ENCODE measurements around the gene COQ8A.

COQ8A gene

DNA sequence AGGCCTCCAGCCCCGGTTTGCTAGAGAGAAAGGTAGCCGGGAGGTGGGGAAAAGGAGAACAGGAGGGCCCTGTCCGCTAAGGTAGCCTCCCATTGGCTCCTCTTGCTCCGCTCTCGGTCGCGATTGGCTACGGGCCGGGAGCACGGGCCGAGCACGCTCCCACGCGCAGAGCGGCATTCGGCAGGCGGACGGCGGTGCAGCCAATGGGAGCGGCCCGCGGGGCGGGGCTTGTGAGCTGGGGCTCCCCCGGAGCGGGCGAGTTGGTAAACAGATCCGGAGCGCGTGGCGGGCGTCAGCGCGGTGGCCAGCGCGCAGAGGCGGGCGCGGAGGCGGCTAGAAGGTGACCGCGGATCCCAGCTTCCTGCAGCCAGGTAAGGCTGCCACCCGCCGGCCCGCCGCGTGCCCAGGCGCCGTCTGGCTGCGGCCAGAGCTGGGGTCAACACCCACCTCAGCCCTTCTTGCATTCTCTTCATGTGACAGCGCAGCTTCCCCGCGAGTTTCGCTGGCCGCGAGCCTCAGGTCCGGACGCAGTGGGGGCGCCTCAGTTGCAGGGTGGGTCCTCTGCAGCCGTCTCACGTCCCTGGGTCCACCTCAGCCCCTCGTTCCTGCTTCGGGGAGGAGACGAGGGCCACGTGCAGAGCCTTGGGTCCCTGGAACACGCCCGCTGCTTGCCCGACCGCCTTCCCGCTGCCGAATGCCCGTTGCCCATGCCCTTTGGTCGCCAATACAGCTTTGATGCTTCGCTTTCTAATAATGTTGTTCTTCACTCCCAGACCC, at the start of gene COQ8A:
Gene COQ8A, plus strand, starts transcription at position 266 of the 777 bp plus-strand sequence. CDS start 21,092 bp downstream, outside the sequence.
- DNase-seq (ENCODE audit: low spot score): peak; percentile 99

DNA sequence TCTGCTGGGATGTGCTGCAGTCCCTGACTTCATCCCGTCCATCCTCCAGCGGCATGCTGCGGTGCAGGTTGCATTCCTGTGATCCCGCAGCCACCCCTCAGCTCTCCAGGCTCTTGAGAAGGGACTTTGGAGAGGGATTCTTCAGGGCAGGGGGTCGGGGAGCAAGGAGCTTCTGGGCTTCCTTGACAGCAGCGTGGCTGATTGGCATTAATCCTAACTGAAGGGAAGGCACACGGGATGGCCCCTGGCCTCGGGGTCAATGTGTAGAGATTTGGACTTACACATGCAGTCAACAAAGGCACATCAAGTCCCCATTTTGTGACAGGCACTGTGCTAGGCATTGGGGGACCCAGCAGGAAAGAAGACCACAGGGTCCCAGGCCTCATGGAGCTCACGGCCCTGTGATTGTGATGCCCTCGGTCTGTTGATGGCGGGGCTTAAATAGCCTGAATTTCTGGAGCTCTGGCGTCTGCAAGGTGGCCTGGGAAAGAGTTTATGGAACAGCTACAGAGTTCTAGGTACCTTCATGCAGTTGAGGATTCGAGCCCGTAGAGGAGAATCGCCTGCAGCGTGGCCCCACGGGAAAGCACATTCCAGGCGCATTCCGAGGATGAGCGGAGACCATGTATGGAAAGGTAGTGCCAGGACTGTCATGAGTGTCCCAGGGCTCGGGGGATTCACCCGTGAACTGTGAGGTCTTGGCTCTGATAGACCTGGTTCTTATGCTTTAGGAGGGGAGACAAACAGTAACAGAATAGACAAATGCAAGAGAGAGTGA, 49.6 kb upstream of the COQ8A start:
- no peak for DNase-seq (ENCODE audit: low spot score)

DNA sequence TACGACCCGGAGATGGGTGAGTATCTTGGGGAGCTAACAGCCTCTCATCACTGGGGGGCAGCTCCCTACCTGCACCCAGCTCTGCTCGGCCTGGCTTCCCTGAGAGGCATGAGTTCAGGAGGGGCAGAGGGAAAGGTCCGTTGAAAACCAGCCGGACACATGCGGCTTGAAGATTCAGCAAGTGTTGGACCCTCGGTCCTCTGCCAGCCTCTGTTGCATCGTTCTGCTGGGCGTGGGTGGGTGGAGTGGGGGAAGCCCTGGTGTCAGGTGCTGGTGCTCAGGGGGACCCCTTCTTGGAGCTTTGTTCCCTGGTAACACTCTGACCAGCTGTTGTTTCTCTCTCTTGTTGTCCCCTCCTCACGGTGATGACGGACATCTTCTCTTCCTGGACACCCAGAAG, 48.7 kb upstream of the COQ8A start:
- DNase-seq (ENCODE audit: low spot score): no peak

DNA sequence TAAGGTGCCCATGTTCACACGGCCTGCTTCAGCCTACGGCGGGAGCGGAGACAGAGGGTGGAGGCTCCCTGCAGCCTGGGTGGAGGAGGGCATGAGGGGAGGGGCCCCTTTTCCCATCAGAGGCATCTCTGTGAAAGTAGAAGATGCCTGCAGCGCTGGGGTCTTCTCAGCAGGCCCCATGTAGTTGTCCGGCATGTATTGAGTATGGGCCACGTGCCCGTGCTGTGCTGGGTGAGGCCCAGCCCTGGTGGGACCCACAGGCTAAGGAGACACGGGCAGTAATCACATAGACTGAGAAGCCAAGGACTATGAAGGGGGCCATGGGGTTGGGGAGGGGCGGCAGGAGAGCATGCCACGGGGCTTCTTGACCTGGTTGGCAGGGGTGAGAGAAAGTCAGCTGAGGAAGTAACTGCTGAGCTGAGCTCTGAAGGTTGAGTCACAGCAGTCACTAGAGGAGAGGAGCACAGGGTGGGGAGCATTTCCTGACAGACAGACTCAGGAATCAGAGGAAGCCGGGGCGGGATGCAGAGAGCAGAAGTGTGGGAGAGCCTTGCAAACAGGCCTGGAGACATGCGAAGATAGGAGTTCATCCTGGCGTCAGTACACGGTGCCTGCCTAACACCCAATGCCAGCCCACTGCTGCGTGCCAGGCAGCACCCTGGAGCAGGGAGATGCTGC, 48.1 kb upstream of the COQ8A start:
- no peak for DNase-seq (ENCODE audit: low spot score)

DNA sequence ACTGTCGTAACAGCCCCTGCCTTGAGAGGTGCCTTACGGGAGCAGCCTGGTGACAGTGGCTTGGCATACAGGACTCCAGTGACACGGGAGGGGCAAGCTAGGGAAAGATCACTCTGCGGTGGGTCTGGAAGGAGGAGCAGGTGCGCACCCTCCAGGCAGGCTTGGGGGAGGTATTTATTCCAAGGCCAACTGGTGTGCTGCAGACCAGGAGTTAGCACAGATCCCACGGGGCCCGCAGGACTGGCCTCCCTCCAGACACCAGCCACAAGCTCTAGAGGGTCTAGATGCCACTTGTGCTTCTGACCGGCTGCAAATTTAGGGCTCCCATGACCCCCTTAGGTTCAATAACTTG, 47.6 kb upstream of the COQ8A start:
- DNase-seq (ENCODE audit: low spot score): no peak

DNA sequence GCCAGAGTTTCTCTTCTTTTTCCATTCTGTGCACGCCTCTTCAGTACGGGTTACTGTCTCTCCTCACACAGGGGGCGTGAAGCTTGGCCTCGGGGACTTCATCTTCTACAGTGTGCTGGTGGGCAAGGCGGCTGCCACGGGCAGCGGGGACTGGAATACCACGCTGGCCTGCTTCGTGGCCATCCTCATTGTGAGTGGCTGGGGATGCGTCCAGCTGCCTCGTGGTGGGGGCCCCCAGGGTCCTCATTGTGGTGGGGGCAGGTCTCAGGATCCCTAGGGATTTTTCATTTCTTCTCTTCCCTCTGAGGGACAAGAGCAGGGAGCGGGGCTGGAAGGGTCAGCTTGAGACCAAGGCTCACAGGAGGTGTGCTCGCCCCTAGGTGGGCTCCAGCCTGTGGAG, 46.2 kb upstream of the COQ8A start:
- no peak for DNase-seq (ENCODE audit: low spot score)

DNA sequence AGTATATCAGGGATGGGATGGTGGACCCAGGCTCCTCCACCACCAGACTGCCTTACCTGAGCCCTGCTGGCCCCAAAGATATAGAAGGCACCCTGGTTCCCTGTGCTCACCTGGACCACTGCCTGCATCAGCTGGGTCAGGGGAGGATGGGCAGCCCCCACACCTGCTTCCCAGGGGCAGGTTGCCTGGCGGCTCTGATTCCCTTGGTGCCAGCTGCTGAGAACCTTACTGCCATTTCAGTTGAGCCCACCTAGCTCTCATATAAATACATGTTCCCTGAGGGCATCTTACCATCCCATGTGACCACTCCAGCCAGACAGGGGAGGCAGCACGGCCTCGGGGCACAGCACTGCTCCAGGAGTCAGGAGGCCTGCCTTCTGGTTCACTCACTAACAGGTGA, 45.3 kb upstream of the COQ8A start:
- no peak for DNase-seq (ENCODE audit: low spot score)

DNA sequence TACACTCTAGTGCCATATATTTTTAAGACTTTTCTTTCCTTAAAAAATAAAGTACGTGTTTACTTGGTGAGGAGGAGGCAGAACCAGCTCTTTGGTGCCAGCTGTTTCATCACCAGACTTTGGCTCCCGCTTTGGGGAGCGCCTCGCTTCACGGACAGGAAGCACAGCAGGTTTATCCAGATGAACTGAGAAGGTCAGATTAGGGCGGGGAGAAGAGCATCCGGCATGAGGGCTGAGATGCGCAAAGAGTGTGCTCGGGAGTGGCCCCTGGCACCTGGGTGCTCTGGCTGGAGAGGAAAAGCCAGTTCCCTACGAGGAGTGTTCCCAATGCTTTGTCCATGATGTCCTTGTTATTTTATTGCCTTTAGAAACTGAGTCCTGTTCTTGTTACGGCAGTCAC, 44.5 kb upstream of the COQ8A start:
- DNase-seq (ENCODE audit: low spot score): no peak

DNA sequence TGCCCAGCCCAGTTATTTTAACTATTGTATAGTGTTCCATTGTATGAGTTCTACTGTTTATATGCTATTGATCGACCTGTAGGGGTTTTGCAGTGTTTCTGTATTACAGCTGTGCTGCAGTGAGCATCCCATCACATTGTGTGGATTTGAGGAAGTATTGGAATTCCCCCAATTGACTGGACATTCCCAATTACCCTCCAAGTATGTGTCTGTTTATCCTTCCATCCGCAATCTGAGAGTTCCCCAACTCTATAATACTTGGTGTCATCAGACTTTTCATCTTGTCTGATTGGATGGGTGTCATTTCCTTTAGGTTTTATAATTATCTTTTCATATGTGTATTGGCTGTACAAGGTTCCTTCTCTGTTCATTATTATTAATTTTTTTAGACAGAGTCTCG, 41.8 kb upstream of the COQ8A start:
- no peak for DNase-seq (ENCODE audit: low spot score)

DNA sequence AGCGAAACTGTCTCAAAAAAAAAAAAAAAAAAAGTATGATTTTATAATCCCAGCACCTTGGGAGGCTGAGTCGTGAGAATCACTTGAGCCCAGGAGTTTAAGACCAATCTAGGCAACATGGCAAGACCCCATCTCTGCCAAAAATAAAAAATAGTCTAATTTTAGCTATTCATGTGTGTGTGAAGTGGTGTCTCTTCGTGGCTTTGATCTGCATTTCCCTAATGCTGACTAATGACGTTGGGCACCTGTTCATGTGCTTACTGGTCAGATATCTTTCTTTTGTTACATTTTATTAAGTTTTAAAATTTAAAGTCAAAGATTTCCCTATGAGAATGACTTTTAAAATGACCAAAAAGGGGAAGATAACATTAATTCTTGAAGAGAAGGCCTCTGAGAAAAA, 38.7 kb upstream of the COQ8A start:
- no peak for DNase-seq (ENCODE audit: low spot score)

DNA sequence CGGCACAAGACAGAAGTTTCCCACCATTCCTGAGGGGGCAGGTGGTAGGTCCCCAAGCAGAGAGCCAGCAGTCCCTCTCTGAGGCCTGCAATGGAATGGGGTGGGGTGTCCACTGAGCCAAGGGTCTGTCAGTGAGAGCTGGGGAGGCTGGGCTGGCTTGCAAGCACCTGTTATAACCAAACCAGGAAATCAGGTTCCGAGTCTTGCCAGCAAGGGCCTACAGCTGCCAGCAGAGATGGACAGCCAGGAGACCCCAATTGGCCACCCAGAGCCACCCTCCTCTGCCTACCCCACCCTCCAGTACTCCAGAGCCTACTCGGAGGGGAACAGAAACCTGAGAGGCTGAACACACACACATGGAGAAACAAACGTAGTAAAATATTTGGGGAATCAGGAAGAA, 37.5 kb upstream of the COQ8A start:
- no peak for DNase-seq (ENCODE audit: low spot score)

DNA sequence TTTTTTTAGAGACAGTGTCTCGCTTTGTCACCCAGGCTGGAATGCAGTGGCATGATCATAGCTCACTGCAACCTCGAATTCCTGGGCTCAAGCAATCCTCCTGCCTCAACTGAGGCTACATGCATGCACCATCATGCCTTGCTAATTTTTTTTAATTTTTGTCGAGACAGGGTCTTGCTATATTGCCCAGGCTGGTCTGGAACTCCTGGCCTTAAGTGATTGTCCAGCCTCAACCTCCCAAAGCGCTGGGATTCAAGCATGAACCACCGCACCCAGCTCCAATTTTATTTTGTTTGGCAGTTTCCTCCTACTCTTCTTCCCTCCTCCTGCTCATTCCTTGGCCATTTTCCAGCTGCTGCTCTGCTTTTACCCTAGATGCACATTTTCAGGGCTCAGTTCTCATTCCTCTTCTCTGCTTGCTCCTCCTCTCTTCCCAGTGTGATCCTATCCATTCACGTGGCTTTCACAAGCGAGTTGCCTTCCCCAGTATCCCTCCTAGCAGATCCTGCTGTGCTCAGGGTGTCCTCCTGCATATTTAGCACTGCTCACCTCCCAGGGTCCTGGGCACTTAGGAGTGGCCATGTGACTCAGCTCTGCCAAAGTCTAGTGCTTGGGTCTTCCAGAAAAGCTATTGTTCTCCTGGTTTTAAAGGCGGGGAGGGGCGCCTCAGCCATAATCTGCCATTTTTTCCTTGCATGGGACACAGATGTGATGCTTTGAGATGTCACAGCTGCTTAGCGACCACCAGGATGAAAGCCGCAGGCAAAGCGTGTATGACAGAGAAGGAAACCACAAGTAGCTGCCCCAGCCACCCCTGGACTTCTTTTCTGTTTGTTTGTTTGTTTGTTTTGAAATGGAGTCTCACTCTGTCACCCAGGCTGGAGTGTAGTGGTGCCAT, 36.0 kb upstream of the COQ8A start:
- DNase-seq (ENCODE audit: low spot score): no peak

DNA sequence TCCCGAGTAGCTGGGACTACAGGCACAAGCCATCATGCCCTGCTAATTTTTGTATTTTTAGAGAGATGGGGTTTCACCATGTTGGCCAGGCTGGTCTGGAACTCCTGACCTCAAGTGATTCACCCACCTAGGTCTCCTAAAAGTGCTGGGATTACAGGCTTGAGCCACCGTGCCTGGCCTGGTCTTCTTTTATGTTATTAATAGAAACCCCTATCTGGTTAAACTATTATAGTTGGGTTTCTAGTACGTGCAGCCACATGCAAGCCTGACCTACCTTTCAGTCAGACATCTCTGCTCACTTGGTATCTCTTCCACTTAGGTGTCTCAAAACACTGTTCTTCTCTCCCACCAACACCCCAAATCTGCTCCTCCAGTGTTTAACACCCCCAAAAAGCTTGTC, 35.3 kb upstream of the COQ8A start:
- no peak for DNase-seq (ENCODE audit: low spot score)

DNA sequence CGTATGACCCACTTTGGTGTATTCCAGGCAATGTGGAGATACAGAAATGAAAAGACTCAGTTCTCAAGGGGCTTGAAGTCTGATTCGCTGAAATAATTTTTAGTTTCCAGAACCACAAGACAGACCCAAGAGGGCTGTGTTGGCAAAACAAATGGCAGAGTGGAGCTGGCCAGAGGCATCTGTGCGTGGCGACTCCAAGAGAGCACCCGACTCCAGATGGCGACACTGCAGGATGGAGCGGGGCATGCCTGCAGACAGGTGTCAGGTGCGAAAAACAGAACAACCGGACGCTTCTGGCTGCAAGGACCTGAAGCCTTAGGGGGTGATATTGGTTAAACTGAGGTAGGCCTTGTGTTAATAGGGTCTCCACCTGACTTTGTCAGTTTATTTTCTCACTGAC, 31.7 kb upstream of the COQ8A start:
- no peak for DNase-seq (ENCODE audit: low spot score)

DNA sequence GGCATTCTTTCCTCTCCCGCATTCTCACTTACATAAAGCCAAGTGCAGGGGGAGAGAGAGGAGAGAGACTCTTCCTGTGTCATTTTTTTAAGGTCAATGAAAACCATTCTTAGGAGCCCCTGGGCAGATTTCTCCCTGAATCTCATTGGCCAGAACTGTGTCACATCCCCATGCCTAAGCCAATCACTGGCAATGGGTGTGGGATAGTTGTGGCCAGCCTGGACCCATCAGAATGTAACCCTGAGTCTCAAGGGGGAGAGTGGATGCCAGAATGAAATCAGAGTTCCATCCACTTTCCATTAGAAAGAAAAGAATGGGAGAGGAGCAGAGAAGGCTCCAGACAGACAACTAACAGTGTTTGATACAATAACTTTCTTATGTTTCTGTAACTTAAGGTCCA, 31.2 kb upstream of the COQ8A start:
- DNase-seq (ENCODE audit: low spot score): no peak

DNA sequence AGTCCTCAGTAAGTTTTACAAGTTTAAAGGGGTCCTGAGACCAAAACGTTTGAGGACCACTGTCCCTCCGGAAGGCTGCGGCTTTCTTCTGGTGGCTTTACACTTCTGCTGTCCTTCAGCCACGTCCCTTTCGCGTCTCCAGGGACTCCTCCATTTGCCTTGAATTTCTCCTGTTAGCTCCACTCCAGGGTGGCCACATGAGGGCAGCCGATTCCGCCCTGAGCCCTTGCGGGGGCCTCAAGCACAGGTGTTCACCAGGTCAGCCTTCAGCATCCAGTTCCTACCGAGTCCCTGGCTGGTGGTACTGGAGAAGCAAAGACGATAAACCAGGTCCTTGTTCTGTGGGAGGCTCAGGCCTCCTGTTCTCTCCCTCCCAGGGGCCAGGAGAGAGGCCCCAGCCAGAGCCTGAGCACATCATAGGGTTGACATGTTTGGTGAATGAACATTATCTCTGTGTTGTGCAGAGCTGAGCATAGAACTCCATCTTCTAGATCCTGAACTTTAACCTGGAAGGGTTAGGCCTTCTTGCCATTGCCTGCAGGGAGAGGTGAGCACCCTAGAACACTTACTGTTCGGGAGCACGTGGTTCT, 27.4 kb upstream of the COQ8A start:
- peak; percentile 68 for DNase-seq (ENCODE audit: low spot score)

DNA sequence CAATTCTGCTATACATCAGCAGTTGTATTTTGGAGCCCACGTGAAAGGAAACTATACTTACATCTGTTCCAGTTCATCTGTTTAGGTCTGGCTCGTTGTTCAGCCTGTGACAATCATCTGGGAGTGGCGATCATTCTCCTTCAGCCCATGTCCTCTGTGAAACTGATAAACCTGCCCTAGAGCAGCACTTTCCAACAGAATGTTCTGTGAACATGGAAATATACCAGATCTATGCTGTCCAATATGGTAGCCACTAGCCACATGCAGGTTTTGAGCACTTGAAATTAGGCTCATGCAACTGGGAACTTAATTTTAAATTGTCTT, 24.5 kb upstream of the COQ8A start:
- DNase-seq (ENCODE audit: low spot score): no peak

DNA sequence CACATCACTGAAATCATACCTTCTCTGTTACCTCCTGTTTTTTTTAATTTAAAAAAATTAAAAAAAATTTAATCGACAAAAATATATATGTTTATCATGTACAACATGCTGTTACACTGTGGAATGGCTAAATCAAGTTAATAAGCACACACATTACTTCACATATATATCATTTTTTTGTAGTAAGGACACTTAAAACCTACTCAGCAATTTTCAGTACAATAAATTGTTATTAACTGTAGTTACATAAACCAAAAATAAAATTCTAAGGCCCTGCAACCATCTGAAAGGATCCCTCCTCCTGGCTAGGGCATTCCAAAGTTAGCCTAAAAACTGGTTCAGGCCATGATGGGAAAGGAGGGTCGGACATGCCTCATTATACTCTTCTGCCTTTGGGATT, 23.6 kb upstream of the COQ8A start:
- DNase-seq (ENCODE audit: low spot score): no peak

DNA sequence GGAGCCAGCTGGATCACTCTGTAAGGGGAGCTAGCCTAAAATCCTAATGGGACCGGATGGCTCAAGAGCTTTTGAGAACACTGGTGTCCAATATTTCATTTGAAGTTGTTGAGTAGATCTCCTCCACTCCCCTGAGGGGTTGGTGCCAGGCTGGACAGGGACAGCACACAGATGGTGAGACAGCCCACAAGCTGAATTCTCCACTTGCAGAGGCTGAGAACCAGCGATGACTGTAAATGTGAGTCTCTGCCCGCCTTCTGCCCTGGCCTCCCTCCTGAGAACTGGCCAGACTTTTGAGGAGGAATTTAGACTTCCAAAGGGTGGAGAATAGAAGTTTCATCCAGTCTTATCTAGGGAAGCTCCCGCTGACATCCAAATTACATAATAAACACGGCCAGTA, 20.5 kb upstream of the COQ8A start:
- DNase-seq (ENCODE audit: low spot score): no peak

DNA sequence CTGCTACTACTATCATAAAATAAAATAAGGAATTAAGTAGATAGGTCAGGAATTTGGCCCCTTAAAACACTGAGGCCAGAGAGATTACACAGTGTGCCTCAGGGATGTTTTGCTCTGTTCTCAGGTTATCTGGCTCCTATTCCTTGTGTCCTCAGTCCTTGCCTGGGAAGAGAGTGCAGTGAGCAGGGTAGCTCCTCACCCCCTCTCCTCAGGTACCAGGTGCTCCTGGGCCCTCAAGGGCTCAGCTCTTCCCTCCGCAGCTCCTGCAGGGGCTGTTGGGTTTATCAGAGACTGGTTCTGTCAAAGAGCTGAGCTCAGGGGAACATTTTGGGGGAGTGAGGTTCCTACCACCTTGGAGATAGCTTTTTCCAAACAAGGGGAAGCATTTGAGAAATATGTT, 20.1 kb upstream of the COQ8A start:
- no peak for DNase-seq (ENCODE audit: low spot score)

DNA sequence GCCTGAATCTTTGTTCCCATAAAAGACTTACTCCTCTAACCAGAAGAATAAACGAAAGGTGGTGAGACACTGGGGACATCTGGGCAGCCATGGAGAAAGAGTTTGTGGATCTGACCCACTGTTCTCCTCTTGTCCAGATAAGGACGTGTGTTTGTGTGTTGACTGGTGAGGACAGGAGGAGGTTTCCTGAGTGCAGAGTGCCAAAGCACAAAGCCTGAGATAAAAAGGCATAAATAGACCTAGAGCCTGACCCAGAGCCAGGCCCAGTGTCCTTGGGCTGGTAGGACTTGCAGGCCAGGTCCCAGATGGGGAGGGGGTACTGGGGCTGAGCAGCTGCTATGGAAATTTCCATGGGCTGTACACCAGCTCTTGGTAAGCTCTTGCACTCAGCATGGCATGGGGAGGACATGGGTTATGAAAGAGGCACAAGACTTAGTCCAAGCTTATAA, 19.6 kb upstream of the COQ8A start:
- DNase-seq (ENCODE audit: low spot score): no peak

DNA sequence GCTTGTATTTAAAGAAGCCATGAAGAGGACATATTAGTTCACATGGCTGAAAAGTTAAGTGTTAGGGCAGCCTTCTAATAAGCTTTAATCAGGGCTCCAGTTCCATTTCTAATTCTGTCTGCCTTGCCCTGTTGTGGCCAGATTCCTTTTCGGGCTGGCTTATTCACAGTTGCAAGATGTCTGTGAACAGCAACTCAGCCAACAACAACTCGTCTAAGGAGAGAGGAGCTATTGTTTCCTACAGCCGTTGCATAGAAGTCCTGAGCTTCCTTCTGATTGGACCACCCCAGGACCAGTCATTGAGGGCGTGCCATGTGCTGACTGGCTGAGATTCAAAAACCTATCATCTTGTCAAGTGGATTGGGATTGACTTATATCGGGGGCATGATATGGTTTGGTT, 18.6 kb upstream of the COQ8A start:
- DNase-seq (ENCODE audit: low spot score): no peak

Measured in ecto neural progenitor cell (in vitro differentiated cells).